Small intestine (tissue), 7 donors: ENCODE measurements around the gene GAB3. TPM values are rescaled to one million over a fixed set of nuclear protein-coding genes. Genes with fewer than 3 reads are reported as not detected.
A peak's percentile ranks its signal among the peaks of the same experiment; 100 is the strongest.

Experiments used
- DNase-seq, 2 donors: peaks; one replicate each; pipeline versions ENCODE4 v3.0.0 to v3.0.0-alpha.2; 2013
- FAIRE-seq: peaks from 2 replicates; lab custom pipeline; 2012; peaks lifted over from hg19 to GRCh38; lab: Jason Lieb, UNC
- H3K27ac ChIP-seq, 3 donors: one replicate each; pipeline ENCODE4 v1.5.1; 2013; ENCODE audit warnings: low read length in 2 of 3, mild to moderate bottlenecking in 2 of 3, control low read depth in 1 of 3, inconsistent platforms in 1 of 3, low read depth in 1 of 3, moderate library complexity in 1 of 3
- H3K27me3 ChIP-seq, 3 donors: one replicate each; pipeline ENCODE4 v1.6.1; 2013; ENCODE audit warnings: low read length in 3 of 3, inconsistent platforms in 1 of 3; ENCODE audit not compliant: control insufficient read depth in 3 of 3, insufficient read depth in 3 of 3
- H3K36me3 ChIP-seq, 3 donors: one replicate each; pipeline ENCODE4 v1.6.1; 2013; ENCODE audit warnings: low read length in 3 of 3, inconsistent platforms in 1 of 3, low read depth in 1 of 3, mild to moderate bottlenecking in 1 of 3, moderate library complexity in 1 of 3; ENCODE audit not compliant: control insufficient read depth in 3 of 3, insufficient read depth in 2 of 3
- H3K4me1 ChIP-seq, 3 donors: one replicate each; pipeline ENCODE4 v1.6.1; 2013; ENCODE audit warnings: low read length in 2 of 3, inconsistent platforms in 1 of 3, low read depth in 1 of 3, mild to moderate bottlenecking in 1 of 3, moderate library complexity in 1 of 3; ENCODE audit not compliant: control insufficient read depth in 3 of 3, insufficient read depth in 2 of 3
- H3K4me3 ChIP-seq, 3 donors: one replicate each; pipeline ENCODE4 v1.5.1; 2013; ENCODE audit warnings: low read length in 3 of 3, control low read depth in 1 of 3, inconsistent platforms in 1 of 3, low read depth in 1 of 3, mild to moderate bottlenecking in 1 of 3, moderate library complexity in 1 of 3
- H3K9me3 ChIP-seq, 2 donors: one replicate each; pipeline ENCODE4 v1.6.1; 2013; ENCODE audit warnings: low read depth in 1 of 2, low read length in 1 of 2; ENCODE audit not compliant: control insufficient read depth in 2 of 2, insufficient read depth in 1 of 2
- WGBS, 3 donors: extraction: QIAGEN DNeasy Blood & Tissue Kit; methylation state at CpG; one replicate each; pipeline ENCODE4 v1.1.7; 2013; 5-methylcytosine and 5-hydroxymethylcytosine counted together
- polyA plus RNA-seq, 4 donors: library from polyadenylated mRNA; stranded (reverse) in 3 of 4; unstranded in 1 of 4; fragments of 200-250 nt in 3 of 4; fragments of 120-200 nt in 1 of 4; gene quantifications; one replicate each; pipeline versions ENCODE4 v1.2.1 to v1.2.3, GENCODE V29; 2013
- donor health status: healthy with polysubstance abuse.
- donor health status: control.
- donor health status: control.
- donor health status: Bipolar disorder and iron deficiency.
- donor health status: healthy.

GAB3 gene
- polyA plus RNA-seq, 4 donors = 1.1 to 2.1 (median 1.3) TPM

DNA sequence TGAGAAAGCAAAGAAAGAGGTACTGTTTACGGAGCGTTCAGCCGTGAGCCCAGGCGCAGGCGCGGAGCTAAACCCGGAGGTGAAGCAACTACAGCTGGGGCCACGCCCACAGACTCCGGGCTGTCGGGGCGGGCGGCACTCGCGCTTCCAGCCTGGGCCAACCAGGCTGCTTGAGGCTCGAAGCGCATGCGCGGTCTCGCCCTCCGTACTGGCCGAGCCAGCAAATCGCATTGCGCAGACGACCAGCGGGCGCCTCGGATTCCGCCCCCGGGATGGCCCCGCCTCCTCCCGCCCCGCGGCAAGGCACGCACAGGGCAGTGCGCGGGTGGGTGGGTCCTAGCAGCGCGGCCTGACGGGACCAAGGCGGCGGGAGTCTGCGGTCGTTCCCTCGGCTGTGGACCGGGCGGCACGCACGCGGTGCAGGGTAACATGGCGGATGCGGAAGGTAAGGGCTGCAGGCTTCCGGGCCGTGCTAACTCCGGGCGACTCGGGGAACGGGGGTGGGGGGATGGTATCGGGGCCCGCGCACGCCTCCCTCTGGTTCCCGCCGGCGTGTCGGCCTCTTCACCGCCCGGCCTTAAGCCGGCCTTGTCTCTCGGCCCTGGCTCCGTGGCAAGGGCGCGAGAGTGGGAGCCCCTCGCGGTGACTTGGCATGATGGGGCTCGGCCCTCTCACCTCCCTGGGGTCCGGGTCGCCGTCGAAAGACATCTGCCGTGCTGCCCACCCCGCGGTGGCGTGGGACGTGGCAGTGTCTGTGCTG, 11.8 kb upstream of the GAB3 start, which contains the start of gene DKC1:
TSS of gene DKC1 (plus strand) at position 328 of the 760 bp plus-strand sequence. CDS start at position 430, 102 bp downstream.
- no peak for FAIRE-seq
- H3K27ac ChIP-seq = peak within 1 kb of the TSS; percentile 70 to 90 (median 88)

GRCh38 chrX:154761977-154762536, 11.2 kb upstream of the GAB3 start:
- peak overlapping the region; percentile 70 to 90 (median 88) for H3K27ac ChIP-seq
- DNase-seq = peak in 1 of 2 donors; percentile 34
- 6 to 38% (median 12%) methylated on average over 11 of the region's 11 CpGs for WGBS, 3 donors

More for the DNA sequence above, 11.8 kb upstream of the GAB3 start, which contains the start of gene DKC1:
- Histone ChIP-seq H3K4me3 (peak within 1 kb of the TSS; percentile 52 to 74 (median 57)), H3K9me3 (no peaks in the 10 kb centered on the region), H3K4me1 (no peaks in the 10 kb centered on the region), H3K36me3 (peaks cover 0 to 9% (median 0%) of the 10 kb centered on the region in 3 donors), H3K27me3 (no peaks in the 10 kb centered on the region)
- peak; percentile 94 to 97 for DNase-seq
- 0 to 44% (median 9%) methylated on average over 42 to 84 of the region's 84 CpGs for whole genome bisulfite sequencing, 3 donors

GRCh38 chrX:154758696-154759095, 7.8 kb upstream of the GAB3 start:
- H3K9me3 ChIP-seq = no peaks in the 10 kb centered on the region
- DNase-seq (no peak), FAIRE-seq (no peak)
- no peak overlapping the region for H3K27ac ChIP-seq
- no peaks in the 10 kb centered on the region for H3K36me3 ChIP-seq
- 72 to 91% (median 88%) methylated on average over 4 of the region's 4 CpGs for WGBS, 3 donors
- H3K4me1 ChIP-seq = no peaks in the 10 kb centered on the region
- no peaks in the 10 kb centered on the region for H3K27me3 ChIP-seq
- no peak overlapping the region for H3K4me3 ChIP-seq

More at GRCh38 chrX:154761977-154762536, 11.2 kb upstream of the GAB3 start:
- no peak for FAIRE-seq
- Histone ChIP-seq H3K9me3 (no peaks in the 10 kb centered on the region), H3K36me3 (peaks cover 0 to 8% (median 0%) of the 10 kb centered on the region in 3 donors), H3K4me1 (no peaks in the 10 kb centered on the region), H3K27me3 (no peaks in the 10 kb centered on the region), H3K4me3 (peak overlapping the region in 2 of 3 donors; percentile 43 to 62)

GRCh38 chrX:154751669-154752271, 893 bp upstream of the GAB3 start:
- FAIRE-seq = no peak
- H3K27ac ChIP-seq = no peak overlapping the region

GRCh38 chrX:154751203-154751668, 359 bp upstream of the GAB3 start:
- no peaks in the 10 kb centered on the region for H3K9me3 ChIP-seq
- no peak for FAIRE-seq

More at GRCh38 chrX:154751669-154752271, 893 bp upstream of the GAB3 start:
- DNase-seq = no peak
- WGBS, 3 donors = 34 to 56% (median 55%) methylated on average over 9 of the region's 9 CpGs
- peaks cover 0 to 35% (median 0%) of the 10 kb centered on the region in 3 donors for H3K27me3 ChIP-seq
- H3K9me3 ChIP-seq = no peaks in the 10 kb centered on the region
- no peaks in the 10 kb centered on the region for H3K4me1 ChIP-seq
- H3K36me3 ChIP-seq = no peaks in the 10 kb centered on the region
- H3K4me3 ChIP-seq = no peak overlapping the region

DNA sequence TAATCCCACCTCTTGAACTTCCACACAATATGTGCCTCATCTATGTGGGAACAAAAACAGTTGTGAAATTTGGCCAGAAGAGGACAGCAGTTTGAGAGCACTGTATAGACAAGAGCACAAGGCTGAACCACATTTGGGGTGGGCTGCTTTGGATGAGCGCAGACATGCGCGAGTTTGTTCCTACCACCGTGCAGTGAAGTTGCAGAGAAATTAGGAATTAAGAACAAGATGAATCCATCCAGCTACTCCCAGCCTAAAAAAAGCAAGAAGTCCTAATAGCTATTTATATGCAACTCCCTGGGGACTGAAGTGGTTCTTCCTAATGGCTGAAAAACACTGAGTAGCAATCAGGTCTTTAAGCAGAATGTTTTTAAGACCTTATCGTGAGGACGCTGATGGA, 1.0 kb downstream of the GAB3 start:
- Histone ChIP-seq H3K36me3 (no peaks in the 10 kb centered on the region), H3K27ac (peak overlapping the region in 2 of 3 donors; percentile 38 to 89), H3K27me3 (peaks cover 0 to 35% (median 0%) of the 10 kb centered on the region in 3 donors), H3K9me3 (no peaks in the 10 kb centered on the region), H3K4me3 (peak overlapping the region in 2 of 3 donors; percentile 39 to 62), H3K4me1 (no peaks in the 10 kb centered on the region)
- FAIRE-seq (no peak), DNase-seq (peak in 1 of 2 donors; percentile 2)
- WGBS, 3 donors = 17 to 54% (median 46%) methylated on average over 6 of the region's 6 CpGs

More at GRCh38 chrX:154751203-154751668, 359 bp upstream of the GAB3 start:
- WGBS, 3 donors = 11 to 36% (median 28%) methylated on average over 7 to 15 of the region's 20 CpGs
- Histone ChIP-seq H3K4me3 (peak overlapping the region in 2 of 3 donors; percentile 28 to 62), H3K36me3 (no peaks in the 10 kb centered on the region), H3K4me1 (no peaks in the 10 kb centered on the region), H3K27me3 (peaks cover 0 to 35% (median 0%) of the 10 kb centered on the region in 3 donors), H3K27ac (peak overlapping the region in 1 of 3 donors; percentile 89)
- DNase-seq = no peak

- H3K4me3 ChIP-seq = no peak overlapping the region
- 22 to 26% (median 24%) methylated on average over 11 of the region's 11 CpGs for WGBS, 3 donors
These were observed 2.1 kb downstream of the GAB3 start for GRCh38 chrX:154748712-154749339.

DNA sequence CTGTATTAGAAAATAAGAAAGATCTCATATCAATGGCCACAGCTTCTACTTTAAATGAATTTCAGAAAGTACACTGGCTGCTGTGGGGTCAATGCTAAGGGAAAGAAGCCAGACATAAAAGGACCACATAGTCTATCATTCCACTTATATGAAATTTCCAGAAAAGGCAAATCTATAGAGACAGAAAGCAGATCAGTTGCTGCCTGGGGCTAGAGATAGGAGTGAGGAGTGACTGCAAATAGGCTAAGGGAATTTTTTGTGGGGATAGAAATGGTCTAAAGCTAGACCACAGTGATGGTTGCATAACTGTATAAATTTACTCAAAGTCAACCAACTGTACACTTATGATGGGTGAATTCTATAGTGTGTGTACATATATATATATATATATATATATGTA, 8.3 kb downstream of the GAB3 start:
- no peak overlapping the region for H3K27ac ChIP-seq
- no peaks in the 10 kb centered on the region for H3K36me3 ChIP-seq
- no peak overlapping the region for H3K4me3 ChIP-seq
- no peaks in the 10 kb centered on the region for H3K27me3 ChIP-seq
- DNase-seq = no peak
- no peak for FAIRE-seq
- no peaks in the 10 kb centered on the region for H3K4me1 ChIP-seq
- H3K9me3 ChIP-seq = no peaks in the 10 kb centered on the region

More at GRCh38 chrX:154748712-154749339, 2.1 kb downstream of the GAB3 start:
- FAIRE-seq (peak; percentile 30), DNase-seq (peak; percentile 60 to 62)
- H3K9me3 ChIP-seq = no peaks in the 10 kb centered on the region
- peaks cover 0 to 35% (median 0%) of the 10 kb centered on the region in 3 donors for H3K27me3 ChIP-seq
- no peaks in the 10 kb centered on the region for H3K4me1 ChIP-seq
- no peak overlapping the region for H3K27ac ChIP-seq
- no peaks in the 10 kb centered on the region for H3K36me3 ChIP-seq
